ACC112 (cell line): ENCODE results near the gene ARHGAP10.

Experiments
- H2AFZ ChIP-seq: fragments of 200-600 bp; sonication (generic); one replicate; pipeline ENCODE4 v1.6.0; 2017; ENCODE audit warnings: antibody characterized with exemption, low read length; ENCODE audit not compliant: unreplicated experiment
- H3K27ac ChIP-seq: fragments of 200-600 bp; sonication (generic); 2 replicates; pipeline ENCODE4 v1.5.1; 2014; ENCODE audit warnings: low read depth, mild to moderate bottlenecking, antibody characterized with exemption, low read length, moderate library complexity
- H3K27me3 ChIP-seq: fragments of 200-600 bp; sonication (generic); 2 replicates; pipeline ENCODE4 v1.6.1; 2014; ENCODE audit warnings: mild to moderate bottlenecking, antibody characterized with exemption, low read length, moderate library complexity, mixed read lengths; ENCODE audit not compliant: insufficient read depth
- H3K36me3 ChIP-seq: fragments of 200-600 bp; sonication (generic); 2 replicates; pipeline ENCODE4 v1.6.1; 2016; ENCODE audit warnings: mild to moderate bottlenecking, antibody characterized with exemption, low read length, moderate library complexity, mixed read lengths; ENCODE audit not compliant: insufficient read depth
- H3K4me1 ChIP-seq: fragments of 200-600 bp; sonication (generic); one replicate; pipeline ENCODE4 v1.6.1; 2016; ENCODE audit warnings: low read length, mixed read lengths; ENCODE audit not compliant: insufficient read depth, unreplicated experiment, control insufficient read depth
- H3K4me3 ChIP-seq: fragments of 200-600 bp; sonication (generic); 2 replicates; pipeline ENCODE4 v1.5.1; 2014; ENCODE audit warnings: mild to moderate bottlenecking, low read depth, low read length
- H3K79me2 ChIP-seq: fragments of 200-600 bp; sonication (generic); one replicate; pipeline ENCODE4 v1.6.0; 2016; ENCODE audit warnings: low read length; ENCODE audit not compliant: control insufficient read depth, unreplicated experiment, insufficient read depth

Gene ARHGAP10

GRCh38 chr4:147927377-147928137 lies 195.7 kb downstream of the ARHGAP10 start:
- Histone ChIP-seq H3K4me1 (no peaks in the 10 kb centered on the region), H3K4me3 (no peak overlapping the region), H3K27ac (no peak overlapping the region), H2AFZ (no peak overlapping the region), H3K79me2 (no peaks in the 10 kb centered on the region), H3K36me3 (peaks cover 22% of the 10 kb centered on the region), H3K27me3 (no peaks in the 10 kb centered on the region)

GRCh38 chr4:147928400-147928799 lies 196.5 kb downstream of the ARHGAP10 start:
- Histone ChIP-seq H3K79me2 (no peaks in the 10 kb centered on the region), H3K27me3 (no peaks in the 10 kb centered on the region), H3K27ac (no peak overlapping the region), H3K4me3 (no peak overlapping the region), H3K36me3 (peaks cover 22% of the 10 kb centered on the region), H3K4me1 (no peaks in the 10 kb centered on the region), H2AFZ (no peak overlapping the region)

- Histone ChIP-seq H3K79me2 (no peaks in the 10 kb centered on the region), H3K4me1 (no peaks in the 10 kb centered on the region), H3K36me3 (peaks cover 22% of the 10 kb centered on the region), H3K27me3 (no peaks in the 10 kb centered on the region), H3K4me3 (no peak overlapping the region), H3K27ac (no peak overlapping the region), H2AFZ (no peak overlapping the region)
Measured at GRCh38 chr4:147929746-147930145, 197.9 kb downstream of the ARHGAP10 start.

- no peaks in the 10 kb centered on the region for H3K4me1 ChIP-seq
- H3K79me2 ChIP-seq, result no peaks in the 10 kb centered on the region
- peaks cover 19% of the 10 kb centered on the region; the same call in 1 of the 2 replicates for H3K36me3 ChIP-seq
- no peak overlapping the region for H2AFZ ChIP-seq
- H3K27ac ChIP-seq, result no peak overlapping the region
- no peaks in the 10 kb centered on the region for H3K27me3 ChIP-seq
- no peak overlapping the region for H3K4me3 ChIP-seq
Measured at GRCh38 chr4:147933316-147933715, 201.4 kb downstream of the ARHGAP10 start.

GRCh38 chr4:147933779-147934178 lies 201.9 kb downstream of the ARHGAP10 start:
- Histone ChIP-seq H3K4me3 (no peak overlapping the region), H3K4me1 (no peaks in the 10 kb centered on the region), H3K79me2 (no peaks in the 10 kb centered on the region), H3K36me3 (peaks cover 19% of the 10 kb centered on the region; the same call in 1 of the 2 replicates), H2AFZ (no peak overlapping the region), H3K27me3 (no peaks in the 10 kb centered on the region), H3K27ac (no peak overlapping the region)

- Histone ChIP-seq H3K4me1 (peaks cover 4% of the 10 kb centered on the region), H2AFZ (no peak overlapping the region), H3K27me3 (no peaks in the 10 kb centered on the region), H3K79me2 (no peaks in the 10 kb centered on the region), H3K36me3 (peaks cover 8% of the 10 kb centered on the region; the same call in 1 of the 2 replicates), H3K27ac (no peak overlapping the region), H3K4me3 (no peak overlapping the region)
Measured at GRCh38 chr4:147938496-147938895, 206.6 kb downstream of the ARHGAP10 start.

- Histone ChIP-seq H2AFZ (no peak overlapping the region), H3K36me3 (peaks cover 9% of the 10 kb centered on the region; the same call in 1 of the 2 replicates)
Measured at GRCh38 chr4:147940171-147940570, 208.3 kb downstream of the ARHGAP10 start.

GRCh38 chr4:147941373-147941772 lies 209.5 kb downstream of the ARHGAP10 start:
- Histone ChIP-seq H3K79me2 (no peaks in the 10 kb centered on the region), H3K4me1 (peaks cover 4% of the 10 kb centered on the region), H2AFZ (no peak overlapping the region), H3K27ac (no peak overlapping the region), H3K4me3 (no peak overlapping the region), H3K36me3 (peaks cover 18% of the 10 kb centered on the region), H3K27me3 (no peaks in the 10 kb centered on the region)

More at GRCh38 chr4:147940171-147940570, 208.3 kb downstream of the ARHGAP10 start:
- peaks cover 4% of the 10 kb centered on the region for H3K4me1 ChIP-seq
- no peaks in the 10 kb centered on the region for H3K79me2 ChIP-seq
- H3K27ac ChIP-seq, result no peak overlapping the region
- no peaks in the 10 kb centered on the region for H3K27me3 ChIP-seq
- no peak overlapping the region for H3K4me3 ChIP-seq

GRCh38 chr4:147942729-147943128 lies 210.8 kb downstream of the ARHGAP10 start:
- Histone ChIP-seq H3K4me1 (peaks cover 4% of the 10 kb centered on the region), H3K27ac (no peak overlapping the region), H3K79me2 (no peaks in the 10 kb centered on the region), H3K36me3 (peaks cover 24% of the 10 kb centered on the region), H2AFZ (no peak overlapping the region), H3K4me3 (no peak overlapping the region), H3K27me3 (no peaks in the 10 kb centered on the region)

- no peak overlapping the region for H3K4me3 ChIP-seq
- peaks cover 4% of the 10 kb centered on the region for H3K4me1 ChIP-seq
- no peak overlapping the region for H2AFZ ChIP-seq
- peaks cover 25% of the 10 kb centered on the region for H3K36me3 ChIP-seq
- no peaks in the 10 kb centered on the region for H3K27me3 ChIP-seq
- H3K79me2 ChIP-seq, result no peaks in the 10 kb centered on the region
- H3K27ac ChIP-seq, result no peak overlapping the region
Measured at GRCh38 chr4:147943159-147943638, 211.3 kb downstream of the ARHGAP10 start.

- H3K4me3 ChIP-seq, result no peak overlapping the region
- H3K27me3 ChIP-seq, result no peaks in the 10 kb centered on the region
- peaks cover 4% of the 10 kb centered on the region for H3K4me1 ChIP-seq
- H3K27ac ChIP-seq, result no peak overlapping the region
- H2AFZ ChIP-seq, result no peak overlapping the region
- H3K36me3 ChIP-seq, result peaks cover 27% of the 10 kb centered on the region
- no peaks in the 10 kb centered on the region for H3K79me2 ChIP-seq
Measured at GRCh38 chr4:147944249-147944648, 212.4 kb downstream of the ARHGAP10 start.
